GM21619 (cell line): ENCODE data around the gene VWA1.
"Not testable (repeated sequence)": the region's sequence is repeated elsewhere in the genome, so short reads cannot be mapped to it uniquely, and the experiment has no call there.

Experiments used
- ATAC-seq: cut with Tn5 transposase; IDR thresholded peaks from one replicate; pipeline ENCODE4 v1.9.1; 2021; ENCODE audit not compliant: unreplicated experiment

Gene VWA1

GRCh38 chr1:1403653-1404052, 31.8 kb upstream of the VWA1 start:
- ATAC-seq = no peak

GRCh38 chr1:1406101-1406820, 29.2 kb upstream of the VWA1 start:
- ATAC-seq = no peak

GRCh38 chr1:1406821-1407635, 28.5 kb upstream of the VWA1 start, which contains the start of gene MRPL20:
Gene MRPL20, minus strand, starts transcription at chr1:1407293. Its CDS starts 76 bp downstream, at chr1:1407217.
- ATAC-seq = peak; percentile 88

GRCh38 chr1:1407636-1408318, 27.7 kb upstream of the VWA1 start:
- ATAC-seq = no peak

GRCh38 chr1:1410238-1410637, 25.3 kb upstream of the VWA1 start:
- not testable (repeated sequence) for ATAC-seq

- no peak for ATAC-seq
Measured at GRCh38 chr1:1411626-1412025, 23.9 kb upstream of the VWA1 start.

GRCh38 chr1:1412311-1412902, 23.1 kb upstream of the VWA1 start:
- not testable (repeated sequence) for ATAC-seq

GRCh38 chr1:1415751-1416150, 19.7 kb upstream of the VWA1 start:
- ATAC-seq = no peak

- ATAC-seq = not testable (repeated sequence)
Measured at GRCh38 chr1:1417396-1417795, 18.1 kb upstream of the VWA1 start.

GRCh38 chr1:1417825-1418463, 17.5 kb upstream of the VWA1 start:
- ATAC-seq = not testable (repeated sequence)

GRCh38 chr1:1418464-1419362, 16.8 kb upstream of the VWA1 start:
- ATAC-seq = no peak

- no peak for ATAC-seq
Measured at GRCh38 chr1:1419363-1419812, 16.1 kb upstream of the VWA1 start.

GRCh38 chr1:1419813-1420653, 15.5 kb upstream of the VWA1 start:
- no peak for ATAC-seq

GRCh38 chr1:1420654-1421141, 14.8 kb upstream of the VWA1 start:
- ATAC-seq = no peak

- no peak for ATAC-seq
Measured at GRCh38 chr1:1421147-1421906, 14.2 kb upstream of the VWA1 start, which contains the start of gene ANKRD65. Gene ANKRD65, minus strand, starts transcription at chr1:1421276. Its CDS starts 271 bp downstream, at chr1:1421005.

GRCh38 chr1:1421907-1422464, 13.5 kb upstream of the VWA1 start:
- no peak for ATAC-seq

GRCh38 chr1:1422465-1423244, 12.8 kb upstream of the VWA1 start:
- ATAC-seq = no peak
